Fibroblast of the aortic adventitia (primary cell): Measurements from ENCODE around the gene KRTAP12-1. TPM values are rescaled to one million over a fixed set of nuclear protein-coding genes. Genes with fewer than 3 reads are reported as not detected.

Experiments used
- DNase-seq: peaks from one replicate; pipeline ENCODE4 v3.0.0-alpha.2; 2010; ENCODE audit warnings: low read depth
- H3K4me3 ChIP-seq: 2 replicates; pipeline ENCODE4 v1.5.1; 2011; ENCODE audit warnings: low read depth, mild to moderate bottlenecking, control low read depth, low read length, moderate library complexity
- CTCF ChIP-seq: IDR thresholded peaks from 2 replicates; pipeline ENCODE4 v1.5.1; 2011; ENCODE audit warnings: mild to moderate bottlenecking, low read length, control low read depth, inconsistent platforms; ENCODE audit not compliant: insufficient read depth
- total RNA-seq: library from RNA; depleted of rRNA; stranded (reverse); fragments of >200 nt; gene quantifications from 2 replicates; pipeline ENCODE4 v1.2.3, GENCODE V29; 2012; ENCODE audit warnings: low replicate concordance

The KRTAP12-1 gene
- total RNA-seq, 1 donor, result not detected

- TF ChIP-seq CTCF, result no peak
- DNase-seq, result no peak
- no peak overlapping the region for H3K4me3 ChIP-seq
Observed at GRCh38 chr21:44727321-44727720, 45.4 kb upstream of the KRTAP12-1 start.

- no peak for TF ChIP-seq CTCF
- no peak overlapping the region for H3K4me3 ChIP-seq
- no peak for DNase-seq
Observed at GRCh38 chr21:44726826-44727225, 44.9 kb upstream of the KRTAP12-1 start.

GRCh38 chr21:44724926-44725325 is 43.0 kb upstream of the KRTAP12-1 start:
- DNase-seq, result no peak

GRCh38 chr21:44724196-44724595 is 42.2 kb upstream of the KRTAP12-1 start:
- no peak for DNase-seq
- H3K4me3 ChIP-seq, result no peak overlapping the region
- TF ChIP-seq CTCF, result no peak

More at GRCh38 chr21:44724926-44725325, 43.0 kb upstream of the KRTAP12-1 start:
- no peak overlapping the region for H3K4me3 ChIP-seq
- TF ChIP-seq CTCF, result no peak

- H3K4me3 ChIP-seq, result no peak overlapping the region
- no peak for DNase-seq
- TF ChIP-seq CTCF, result no peak
Observed at GRCh38 chr21:44723177-44724131, 41.5 kb upstream of the KRTAP12-1 start.

- H3K4me3 ChIP-seq, result no peak overlapping the region
- no peak for TF ChIP-seq CTCF
- DNase-seq, result no peak
Observed at GRCh38 chr21:44722731-44723130, 40.8 kb upstream of the KRTAP12-1 start.

- no peak for TF ChIP-seq CTCF
- no peak for DNase-seq
Observed at GRCh38 chr21:44720170-44720569, 38.2 kb upstream of the KRTAP12-1 start.

More at GRCh38 chr21:44720170-44720569, 38.2 kb upstream of the KRTAP12-1 start:
- no peak overlapping the region for H3K4me3 ChIP-seq
